Measurements from ENCODE around the gene HJURP.

Gene HJURP

DNA sequence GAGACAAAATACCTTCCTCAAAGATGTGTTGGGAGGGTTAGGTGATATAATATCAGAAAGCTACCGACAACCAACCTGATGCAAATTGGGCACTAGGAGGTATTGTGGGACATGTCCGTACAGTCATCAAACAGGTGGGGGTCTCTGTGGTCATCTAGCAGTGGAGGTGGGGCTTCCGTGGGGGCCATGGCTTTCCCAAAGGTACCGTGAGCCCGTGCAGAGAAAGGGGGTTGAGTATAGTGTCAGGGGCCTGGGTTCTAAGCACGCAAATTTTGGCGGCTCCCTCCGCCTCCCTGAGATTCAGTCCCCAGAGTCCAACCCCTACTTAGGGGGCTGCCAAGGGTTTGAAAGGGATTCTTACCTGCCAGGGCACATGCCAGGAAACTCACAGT, 32.6 kb downstream of the HJURP start:
- H3K4me1 ChIP-seq: no peaks in the 10 kb centered on the region
- H3K27ac ChIP-seq: no peak overlapping the region
- peaks cover 0 to 9% (median 0%) of the 10 kb centered on the region in 3 donors for H3K9me3 ChIP-seq
- H3K4me3 ChIP-seq: no peak overlapping the region
- H3K27me3 ChIP-seq: no peaks in the 10 kb centered on the region
- no peak for TF ChIP-seq CTCF (IDR thresholded peaks at IDR 0.05)
- no peaks in the 10 kb centered on the region for H3K36me3 ChIP-seq
- intact Hi-C loops (cut with DNase I; ENCODE audit: low total_unique reads): no loop called here
- peak; percentile 9 to 41 for DNase-seq

DNA sequence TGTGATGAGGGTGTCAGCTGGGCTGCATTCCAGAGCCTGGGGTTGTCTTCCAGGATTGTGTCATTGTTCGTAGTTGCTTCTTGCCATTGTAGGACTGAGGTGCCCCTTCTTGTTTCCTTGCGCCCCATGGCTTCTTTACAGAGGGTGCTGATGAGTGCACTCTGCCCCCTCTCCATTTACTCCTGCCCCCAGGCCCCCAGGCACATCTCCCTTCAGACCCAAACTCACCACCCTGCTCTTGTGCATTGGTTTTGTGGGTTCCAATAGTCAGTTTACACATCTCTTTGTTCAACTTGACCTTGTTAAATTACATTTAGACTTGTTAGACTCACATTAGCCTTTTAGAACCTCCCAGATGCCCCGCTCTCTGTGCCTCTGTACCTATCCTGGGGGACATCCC, 33.1 kb downstream of the HJURP start:
- intact Hi-C loops (cut with DNase I; ENCODE audit: low total_unique reads): no loop called here
- TF ChIP-seq CTCF (IDR thresholded peaks at IDR 0.05): no peak
- peaks cover 0 to 7% (median 0%) of the 10 kb centered on the region in 3 donors for H3K9me3 ChIP-seq
- no peaks in the 10 kb centered on the region for H3K27me3 ChIP-seq
- DNase-seq: peak; percentile 3 to 19
- H3K36me3 ChIP-seq: no peaks in the 10 kb centered on the region
- no peaks in the 10 kb centered on the region for H3K4me1 ChIP-seq
- H3K27ac ChIP-seq: no peak overlapping the region
- no peak overlapping the region for H3K4me3 ChIP-seq

DNA sequence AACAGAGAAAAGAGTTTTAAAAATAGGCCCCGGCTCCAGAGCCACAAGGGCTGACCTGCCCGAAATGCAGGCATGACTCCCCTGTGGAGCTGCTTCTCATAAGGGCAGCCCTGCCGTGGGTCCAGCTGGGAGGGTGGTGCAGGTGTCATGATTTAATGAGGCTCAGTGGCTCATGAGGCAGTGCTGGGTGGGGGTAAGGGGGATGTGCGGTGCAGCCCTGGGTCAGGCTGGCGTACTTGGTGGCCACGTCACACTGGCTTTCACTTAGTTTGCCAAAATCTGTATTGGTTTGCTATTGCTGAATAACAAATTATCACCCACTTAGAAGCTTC, 33.6 kb downstream of the HJURP start:
- no peaks in the 10 kb centered on the region for H3K4me1 ChIP-seq
- TF ChIP-seq CTCF (IDR thresholded peaks at IDR 0.05): no peak
- no peak overlapping the region for H3K4me3 ChIP-seq
- peak; percentile 12 to 54 for DNase-seq
- peaks cover 0 to 4% (median 0%) of the 10 kb centered on the region in 3 donors for H3K9me3 ChIP-seq
- intact Hi-C loops (cut with DNase I; ENCODE audit: low total_unique reads): no loop called here
- no peaks in the 10 kb centered on the region for H3K27me3 ChIP-seq
- no peak overlapping the region for H3K27ac ChIP-seq
- no peaks in the 10 kb centered on the region for H3K36me3 ChIP-seq

- peak; percentile 16 to 39 for DNase-seq
- Histone ChIP-seq H3K27ac (no peak overlapping the region), H3K27me3 (no peaks in the 10 kb centered on the region), H3K4me3 (no peak overlapping the region), H3K36me3 (no peaks in the 10 kb centered on the region), H3K9me3 (peaks cover 0 to 4% (median 0%) of the 10 kb centered on the region in 3 donors), H3K4me1 (no peaks in the 10 kb centered on the region)
- intact Hi-C loops (cut with DNase I; ENCODE audit: low total_unique reads): no loop called here
- no peak for TF ChIP-seq CTCF (IDR thresholded peaks at IDR 0.05)
Measured at GRCh38 chr2:233819884-233820773, 34.2 kb downstream of the HJURP start.

DNA sequence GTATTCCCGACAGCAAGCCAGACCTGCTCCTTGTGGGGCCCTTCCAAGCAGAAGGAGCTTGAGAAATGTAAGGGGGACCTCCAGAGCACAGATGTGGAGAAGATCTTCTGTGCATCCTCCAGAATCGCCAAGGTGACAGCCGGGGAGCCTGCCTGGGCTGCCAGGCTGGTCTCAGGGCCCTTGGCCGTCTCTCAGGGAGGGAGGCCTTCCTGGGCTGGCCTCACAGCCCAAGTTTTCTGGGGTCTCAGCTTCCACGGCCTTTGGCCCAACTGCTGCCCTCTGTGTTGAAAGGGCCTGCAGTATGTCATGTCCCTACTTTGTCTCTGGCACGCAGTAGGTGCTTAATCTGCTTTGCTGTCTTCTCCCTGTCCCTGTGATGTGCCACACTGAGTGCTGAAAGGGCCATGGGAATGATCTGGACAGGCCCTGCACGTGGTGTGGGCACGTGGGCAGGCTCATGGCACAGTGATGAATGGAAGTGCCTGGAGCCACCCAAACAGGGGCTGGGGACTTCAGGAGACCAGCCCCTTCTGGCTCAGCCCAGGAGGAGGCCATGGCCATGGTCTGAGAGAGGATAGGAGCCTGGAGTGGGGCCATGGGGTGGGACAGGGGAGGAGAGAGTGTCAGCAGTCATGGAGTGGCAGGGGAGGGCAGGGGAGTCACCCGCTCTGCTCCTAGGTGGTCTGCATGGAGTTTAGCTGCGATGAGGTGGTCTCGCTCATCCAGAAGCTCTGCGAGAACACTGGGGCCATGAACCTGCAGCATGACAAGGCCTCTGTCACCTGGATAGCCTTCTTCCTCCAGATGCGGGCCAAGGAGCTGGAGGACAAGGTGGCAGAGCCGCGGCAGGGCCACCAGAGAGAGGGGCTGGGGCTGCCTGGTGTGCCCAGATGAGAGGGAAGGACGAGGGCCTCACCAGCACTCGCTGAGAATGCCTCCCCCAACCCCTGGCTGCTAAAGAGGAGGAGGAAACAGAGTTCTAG, 35.4 kb downstream of the HJURP start:
- no peak overlapping the region for H3K4me3 ChIP-seq
- no peaks in the 10 kb centered on the region for H3K4me1 ChIP-seq
- H3K9me3 ChIP-seq: peaks cover 0 to 4% (median 0%) of the 10 kb centered on the region in 3 donors
- DNase-seq: peak; percentile 4 to 40
- no peaks in the 10 kb centered on the region for H3K36me3 ChIP-seq
- H3K27ac ChIP-seq: no peak overlapping the region
- intact Hi-C loops (cut with DNase I; ENCODE audit: low total_unique reads): no loop called here
- TF ChIP-seq CTCF (IDR thresholded peaks at IDR 0.05): no peak
- H3K27me3 ChIP-seq: no peaks in the 10 kb centered on the region
